ENCODE measurements around the gene CAMK4. TPM values are rescaled to one million over a fixed set of nuclear protein-coding genes. Genes with fewer than 3 reads are reported as not detected.

Gene CAMK4
- total and polyA plus RNA-seq, 2 of the 8 experiments (the other 6 are each of a cell fraction or from before 2014, with no cell fraction given): 1.8 to 8.3 TPM

- H3K9me3 ChIP-seq (ENCODE audit: insufficient read depth in 2 of 2, low read depth in 1 of 2, low read length in 1 of 2): no peaks in the 10 kb centered on the region
- H2BK120ac ChIP-seq (replicated peaks; ENCODE audit: low read depth, low read length): no peak overlapping the region
- H3K4me1 ChIP-seq (replicated peaks in 1 of 4; ENCODE audit: control insufficient read depth in 3 of 4, insufficient read depth in 4 of 4, low read length in 3 of 4): no peaks in the 10 kb centered on the region
- no peaks in the 10 kb centered on the region for H3K27me3 ChIP-seq (replicated peaks in 1 of 4; ENCODE audit: control insufficient read depth in 3 of 4, extremely low read depth in 1 of 4, insufficient read depth in 3 of 4, low read length in 3 of 4)
- no peaks in the 10 kb centered on the region for H3K79me2 ChIP-seq (ENCODE audit: control insufficient read depth in 1 of 2, insufficient read depth in 2 of 2, low read length in 2 of 2)
- H3K27ac ChIP-seq (ENCODE audit: low read depth, low read length): no peak overlapping the region
- no peak overlapping the region for H2BK20ac ChIP-seq (ENCODE audit: low read length)
- H2BK5ac ChIP-seq (ENCODE audit: low read depth, low read length): no peak overlapping the region
- H3K4me3 ChIP-seq (ENCODE audit: extremely low read depth in 1 of 4, insufficient read depth in 2 of 4, low read depth in 3 of 4, low read length in 4 of 4): no peak overlapping the region
- FAIRE-seq: no peak
- H2AFZ ChIP-seq (ENCODE audit: low read length): no peak overlapping the region
- 92% methylated on average over 2 of the region's 2 CpGs; no CpG with 5 or more reads in 1 of the 2 experiments for WGBS, 2 experiments (ENCODE audit: extremely low coverage in 1 of 2, insufficient coverage in 1 of 2, insufficient read length in 1 of 2, insufficient replicate concordance in 2 of 2, low coverage in 1 of 2, low lambda C conversion rate in 2 of 2, missing lambda C conversion rate in 1 of 2)
- H4K91ac ChIP-seq (replicated peaks; ENCODE audit: insufficient read length, low read length): no peak overlapping the region
- H3K18ac ChIP-seq (ENCODE audit: extremely low read depth, low read length): no peak overlapping the region
- no peak overlapping the region for H3K4me2 ChIP-seq (ENCODE audit: insufficient read depth in 1 of 2, low read depth in 2 of 2, low read length in 2 of 2)
- no peak overlapping the region for H2BK15ac ChIP-seq (ENCODE audit: low read length)
- no peak overlapping the region for H3K4ac ChIP-seq (replicated peaks; ENCODE audit: insufficient read length, low read depth, low read length)
- CTCF ChIA-PET (ENCODE audit: partially characterized antibody): interaction anchor here (1.1 to 1.9 kb wide), 3 partner anchors 9 to 322 kb away, joined by 3 to 5 read pairs (median 3); no protein-coding TSS in a partner anchor
- H2BK12ac ChIP-seq (ENCODE audit: low read depth, low read length): no peak overlapping the region
- H3K23ac ChIP-seq (ENCODE audit: insufficient read length): no peak overlapping the region
- POLR2A ChIA-PET (ENCODE audit: partially characterized antibody): no interaction called here
- H3K56ac ChIP-seq (replicated peaks; ENCODE audit: insufficient read length, low read depth, low read length): no peak overlapping the region
- H3K79me1 ChIP-seq (ENCODE audit: low read depth, low read length): no peaks in the 10 kb centered on the region
- H3K14ac ChIP-seq (ENCODE audit: insufficient read length): no peak overlapping the region
- H2AK5ac ChIP-seq (ENCODE audit: low read depth, low read length): no peak overlapping the region
- no peak overlapping the region for H3K9ac ChIP-seq (replicated peaks in 1 of 4; ENCODE audit: extremely low read depth in 1 of 4, low read depth in 3 of 4, low read length in 3 of 4)
- DNase-seq (ENCODE audit: low read depth in 1 of 2, low spot score in 2 of 2): no peak
- no peaks in the 10 kb centered on the region for H3K36me3 ChIP-seq (ENCODE audit: control insufficient read depth in 2 of 4, insufficient read depth in 4 of 4, low read length in 3 of 4)
- H4K8ac ChIP-seq (ENCODE audit: extremely low read depth, insufficient read depth, low read length): no peak overlapping the region
- no peaks in the 10 kb centered on the region for H4K20me1 ChIP-seq (replicated peaks in 1 of 2; ENCODE audit: control insufficient read depth in 1 of 2, insufficient read depth in 2 of 2, low read length in 2 of 2)
- no peaks in the 10 kb centered on the region; the same call in 1 of the 2 replicates for H3K23me2 ChIP-seq (ENCODE audit: low read depth, low read length)
- no peak overlapping the region for H4K5ac ChIP-seq (ENCODE audit: insufficient read length, low read depth, low read length)
- TF ChIP-seq POLR2AphosphoS5 (IDR thresholded peaks at IDR 0.05; ENCODE audit: low read depth, low read length) (no peak), SP2 (IDR thresholded peaks at IDR 0.05; ENCODE audit: low read length) (no peak), CTCF (IDR thresholded peaks at IDR 0.05; ENCODE audit: control extremely low read depth in 1 of 3, insufficient read depth in 1 of 3, low read depth in 1 of 3, low read length in 3 of 3) (no peak), ATF2 (IDR thresholded peaks at IDR 0.05; ENCODE audit: low read length) (no peak), SIRT6 (IDR thresholded peaks at IDR 0.05; ENCODE audit: low read length) (no peak), ZNF274 (IDR thresholded peaks at IDR 0.05; ENCODE audit: borderline replicate concordance, extremely low read depth, low read length) (no peak), SIN3A (conservative IDR thresholded peaks at IDR 0.05 in 1 of 2, IDR thresholded peaks at IDR 0.05 in 1 of 2; ENCODE audit: low read depth in 1 of 2, low read length in 2 of 2) (no peak), ASH2L (IDR thresholded peaks at IDR 0.05; ENCODE audit: low read length) (no peak), USF2 (IDR thresholded peaks at IDR 0.05; ENCODE audit: low read length) (no peak)
Observed at GRCh38 chr5:111478898-111479297, 254.7 kb downstream of the CAMK4 start.

Measured in H1 (cell line).